HG03354 (cell line): ENCODE data around the gene C6orf52.
A peak's percentile ranks its signal among the peaks of the same experiment; 100 is the strongest.

Source experiments
- ATAC-seq: cut with Tn5 transposase; IDR thresholded peaks from one replicate; pipeline ENCODE4 v1.9.1; 2021; ENCODE audit warnings: mild to moderate bottlenecking; ENCODE audit not compliant: unreplicated experiment, poor library complexity, severe bottlenecking

Gene C6orf52

DNA sequence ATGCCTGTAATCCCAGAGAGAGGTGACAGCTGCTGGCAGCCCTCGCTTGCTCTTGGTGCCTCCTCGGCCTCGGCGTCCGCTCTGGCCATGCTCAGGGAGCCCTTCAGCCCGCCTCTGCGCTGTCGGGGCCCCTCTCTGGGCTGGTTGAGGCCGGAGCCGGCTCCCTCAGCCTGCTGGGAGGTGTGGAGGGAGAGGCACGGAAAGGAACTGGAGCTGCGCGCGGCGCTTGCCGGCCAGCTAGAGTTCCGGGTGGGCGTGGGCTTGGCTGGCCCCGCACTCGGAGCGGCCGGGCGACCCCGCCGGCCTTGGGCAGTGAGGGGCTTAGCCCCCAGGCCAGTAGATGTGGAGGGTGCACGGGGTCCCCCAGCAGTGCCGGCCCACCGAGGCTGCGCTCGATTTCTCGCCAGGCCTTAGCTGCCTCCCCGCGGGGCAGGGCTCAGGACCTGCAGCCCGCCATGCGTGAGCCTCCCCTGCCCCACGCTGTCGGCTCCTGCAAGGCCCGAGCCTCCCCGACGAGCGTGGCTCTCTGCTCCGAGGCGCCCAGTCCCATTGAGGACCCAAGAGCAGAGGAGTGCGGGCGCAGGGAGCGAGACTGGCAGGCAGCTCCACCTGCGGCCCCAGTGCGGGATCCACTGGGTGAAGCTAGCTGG, 34.6 kb downstream of the C6orf52 start:
- no peak for ATAC-seq

DNA sequence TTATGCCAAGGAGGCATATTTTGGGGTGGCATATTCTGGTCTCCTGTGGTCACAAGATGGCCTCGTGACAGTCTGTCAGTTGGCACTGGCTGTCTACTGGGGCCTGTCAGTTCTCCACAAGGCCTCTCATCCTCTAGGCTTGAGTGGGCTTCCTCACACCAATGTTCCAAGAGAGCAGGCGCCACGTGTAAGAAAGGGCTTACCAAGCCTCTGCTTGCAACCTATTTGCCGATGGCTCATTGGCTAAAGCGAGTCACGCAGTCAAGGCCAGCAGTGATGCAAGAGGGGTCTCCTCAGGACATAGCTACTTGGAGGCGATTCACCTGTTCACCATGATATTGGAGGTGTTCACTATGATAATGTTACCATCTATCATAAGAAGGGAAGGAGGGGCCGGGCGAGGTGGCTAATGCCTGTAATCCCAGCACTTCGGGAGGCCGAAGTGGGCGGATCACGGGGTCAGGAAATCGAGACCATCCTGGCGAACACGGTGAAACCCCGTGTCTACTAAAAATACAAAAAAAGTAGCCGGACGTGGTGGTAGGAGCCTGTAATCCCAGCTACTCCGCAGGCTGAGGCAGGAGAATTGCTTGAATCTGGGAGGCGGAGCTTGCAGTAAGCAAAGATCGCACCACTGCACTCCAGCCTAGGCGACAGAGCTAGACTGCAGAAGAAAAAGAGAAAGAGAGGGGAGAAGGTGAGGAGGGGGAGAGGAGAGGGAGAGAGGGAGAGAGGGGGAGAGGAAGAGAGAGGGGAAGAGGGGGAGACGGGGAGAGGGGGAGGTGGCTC, 35.3 kb downstream of the C6orf52 start:
- no peak for ATAC-seq

DNA sequence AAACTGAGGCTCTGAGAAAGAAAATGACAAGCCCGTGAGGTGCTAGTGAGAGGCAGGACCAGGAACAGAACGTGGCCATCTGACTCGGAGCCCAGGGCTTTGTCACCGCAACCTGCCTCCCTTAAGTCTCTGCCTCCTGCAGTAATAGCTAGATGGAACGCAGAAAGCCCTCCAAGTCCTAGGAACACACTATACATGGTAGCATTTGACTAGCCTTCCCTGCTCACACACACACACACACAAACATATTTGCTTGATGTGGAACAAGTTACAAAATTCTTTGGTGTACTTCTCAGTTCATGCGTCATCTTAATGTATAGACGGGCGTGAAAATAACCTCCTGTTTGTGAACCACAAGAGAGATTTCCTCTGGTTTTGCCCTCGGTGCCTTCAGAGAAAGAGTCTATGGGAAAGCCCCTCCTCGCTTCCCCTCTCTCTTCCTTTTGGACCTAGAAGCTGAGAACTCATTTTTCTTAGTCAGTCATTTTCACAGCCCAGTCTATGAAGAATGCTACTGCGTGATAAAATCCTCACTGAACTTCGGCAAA, 38.8 kb downstream of the C6orf52 start:
- no peak for ATAC-seq

DNA sequence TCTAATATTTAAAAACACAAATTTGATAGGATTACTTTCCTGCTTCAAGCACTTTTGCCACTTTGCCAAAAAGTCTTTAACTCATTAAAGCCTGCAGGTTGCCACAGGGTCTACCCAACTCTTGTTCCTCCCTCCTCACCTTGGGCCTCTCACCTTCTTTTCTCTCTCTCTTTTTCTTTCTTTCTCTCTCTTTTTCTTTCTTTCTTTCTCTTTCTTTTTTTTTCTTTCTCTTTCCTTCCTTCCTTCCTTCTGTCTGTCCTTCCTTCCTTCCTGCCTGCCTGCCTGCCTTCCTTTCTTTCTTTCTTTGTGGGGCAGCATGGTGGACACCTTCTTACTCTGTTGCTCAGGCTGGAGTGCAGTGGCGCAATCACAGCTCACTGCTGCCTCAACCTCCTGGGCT, 50.2 kb downstream of the C6orf52 start:
- no peak for ATAC-seq

DNA sequence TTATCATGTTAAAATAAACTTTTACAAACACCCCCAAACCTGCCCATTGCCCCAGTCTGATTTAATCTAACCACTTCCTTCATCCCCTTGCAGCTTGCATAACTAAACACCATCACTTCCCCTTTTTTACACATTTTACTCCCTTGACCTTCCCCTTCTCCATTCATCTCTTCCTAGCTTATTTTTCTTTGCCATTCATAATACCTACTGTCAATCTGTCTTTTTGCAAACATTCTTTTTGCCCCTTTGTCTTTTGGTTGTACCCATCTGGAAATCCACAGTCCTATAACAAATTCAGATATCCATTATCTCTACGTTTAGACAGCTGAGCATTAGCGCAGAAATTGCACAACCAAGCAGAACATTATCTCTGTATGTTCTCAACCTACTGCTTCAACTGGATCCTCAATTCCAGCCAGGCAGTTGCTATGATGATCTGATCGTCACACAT, 51.2 kb downstream of the C6orf52 start:
- ATAC-seq: peak; percentile 92

DNA sequence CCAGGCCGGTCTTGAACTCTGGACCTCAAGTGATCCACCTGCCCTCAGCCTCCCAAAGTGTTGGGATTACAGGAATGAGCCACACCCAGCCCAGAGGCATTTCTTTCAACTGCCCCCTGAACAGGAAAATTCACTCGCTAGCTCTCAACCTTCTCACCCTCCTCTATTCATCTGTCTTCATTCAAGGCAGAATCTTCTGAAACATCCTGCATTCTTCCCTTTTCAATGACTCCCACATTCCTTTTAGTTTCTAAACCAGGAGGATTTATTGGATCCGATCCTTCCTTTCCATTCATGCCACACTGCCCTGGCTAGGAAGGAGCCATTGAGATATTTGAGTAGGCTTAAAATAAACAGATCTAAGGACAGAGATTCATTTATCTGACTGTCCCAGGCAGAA, 52.9 kb downstream of the C6orf52 start:
- no peak for ATAC-seq

DNA sequence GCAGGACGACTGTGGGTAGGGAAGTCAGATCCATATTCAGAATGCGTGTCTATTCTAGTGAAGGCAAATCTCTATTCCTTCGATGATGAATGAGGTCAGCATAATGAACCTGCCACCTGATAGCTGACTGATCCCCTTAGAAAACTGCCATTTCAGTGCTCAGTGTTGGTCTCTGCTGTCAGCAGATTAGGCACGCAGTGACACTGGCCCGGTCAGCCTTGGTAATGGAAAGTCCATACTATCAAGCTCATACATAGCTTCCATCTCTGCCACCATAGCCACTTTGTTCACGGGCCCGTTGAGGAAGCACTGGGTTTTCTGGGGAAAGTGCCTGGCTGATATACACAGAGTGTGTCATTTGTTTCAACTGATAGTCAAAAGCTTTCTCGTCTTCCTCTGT, 54.0 kb downstream of the C6orf52 start:
- ATAC-seq: no peak

DNA sequence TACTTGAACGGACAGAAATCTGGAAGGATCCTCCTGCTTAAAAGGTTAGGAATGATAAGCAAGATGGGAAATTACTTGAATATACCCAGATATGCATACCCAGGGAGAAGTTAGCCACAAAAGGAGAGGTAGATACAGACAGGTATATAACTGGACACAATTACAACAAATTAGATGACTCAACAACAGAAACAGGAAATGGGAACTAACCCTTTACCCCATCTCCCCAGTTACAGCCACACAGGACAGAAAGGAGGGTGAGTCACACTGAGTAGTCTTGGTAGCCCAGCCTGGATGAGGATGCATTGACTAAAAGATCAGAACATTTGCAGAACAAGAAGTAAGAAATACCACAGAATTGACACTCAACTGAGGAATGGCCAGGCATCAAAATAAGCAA, 61.2 kb downstream of the C6orf52 start:
- peak; percentile 98 for ATAC-seq

DNA sequence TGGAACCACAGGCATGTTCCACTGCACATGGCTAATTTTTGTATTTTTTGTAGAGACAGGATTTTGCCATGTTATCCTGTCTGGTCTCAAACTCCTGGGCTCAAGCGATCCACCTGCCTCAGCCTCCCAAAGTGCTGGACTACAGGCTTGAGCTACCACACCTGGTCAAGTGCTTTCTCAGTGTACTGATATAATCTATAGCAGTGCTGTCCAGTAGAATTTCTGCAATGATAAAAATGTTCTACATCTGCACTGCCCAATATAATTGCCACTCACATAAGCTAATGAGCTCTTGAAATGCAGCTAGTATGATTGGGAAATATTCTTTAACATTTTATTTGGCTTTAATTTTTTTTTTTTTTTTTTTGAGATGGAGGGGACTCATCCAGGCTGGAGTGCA, 64.2 kb downstream of the C6orf52 start:
- ATAC-seq: no peak

DNA sequence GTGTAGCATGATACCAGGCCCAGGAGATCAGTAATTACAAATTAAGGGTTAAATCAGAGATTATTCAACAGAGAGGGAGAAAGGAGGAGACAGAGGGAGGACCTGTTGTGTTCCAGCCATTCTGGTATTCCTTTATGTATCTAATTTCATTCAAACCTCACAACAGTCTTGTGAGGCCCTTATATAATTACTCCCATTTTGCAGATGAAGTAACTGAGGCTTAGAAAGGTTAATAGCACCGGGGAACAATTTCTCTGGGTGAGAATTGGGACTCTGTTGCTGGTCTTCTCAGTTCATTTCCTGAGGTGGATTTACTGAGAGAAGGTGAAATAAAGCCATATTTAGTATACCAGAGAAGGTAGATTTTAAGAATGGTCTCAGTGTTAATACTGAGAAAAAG, 66.6 kb downstream of the C6orf52 start:
- ATAC-seq: no peak

DNA sequence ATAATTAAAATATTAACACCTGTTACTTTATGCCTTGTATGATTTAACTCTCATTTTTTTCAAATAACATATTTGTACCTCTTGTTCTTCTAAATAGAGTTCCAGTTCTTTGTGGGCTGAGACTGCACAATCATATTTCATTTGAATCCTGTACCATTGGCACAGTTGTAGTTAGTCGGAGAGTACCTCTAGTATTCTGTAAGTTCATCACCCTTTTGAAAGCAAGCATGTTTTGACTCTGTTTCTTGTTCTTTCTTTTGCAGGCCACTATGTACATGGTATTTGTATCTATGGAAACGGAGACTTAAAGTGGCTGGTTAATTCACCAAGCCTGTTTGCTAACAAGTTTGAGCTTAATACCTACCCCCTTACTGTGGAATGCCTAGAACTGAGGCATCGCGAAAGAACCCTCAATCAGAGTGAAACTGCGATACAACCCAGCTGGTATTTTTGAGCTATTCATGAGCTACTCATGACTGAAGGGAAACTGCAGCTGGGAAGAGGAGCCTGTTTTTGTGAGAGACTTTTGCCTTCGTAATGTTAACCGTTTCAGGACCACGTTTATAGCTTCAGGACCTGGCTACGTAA, 68.2 kb downstream of the C6orf52 start:
- ATAC-seq: no peak

DNA sequence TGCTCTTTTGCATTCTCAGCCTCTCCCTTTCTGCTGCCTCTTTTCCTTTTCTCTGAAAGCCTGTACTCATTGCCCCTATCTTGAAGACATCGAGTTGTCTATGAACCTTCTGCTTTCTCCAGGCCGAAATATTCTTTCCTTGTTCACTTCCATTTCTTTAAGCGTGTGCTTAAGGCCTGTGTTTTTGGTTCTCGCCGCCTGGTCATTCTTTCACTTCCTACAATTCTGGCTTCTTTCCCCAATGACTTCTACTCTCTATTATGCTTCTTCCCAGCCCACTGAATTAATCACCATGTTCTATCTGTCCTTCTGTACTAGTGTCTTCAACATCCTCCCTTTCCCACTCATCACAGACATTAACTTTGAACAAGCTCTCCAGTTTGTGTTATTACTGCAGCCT, 69.6 kb downstream of the C6orf52 start:
- ATAC-seq: no peak

DNA sequence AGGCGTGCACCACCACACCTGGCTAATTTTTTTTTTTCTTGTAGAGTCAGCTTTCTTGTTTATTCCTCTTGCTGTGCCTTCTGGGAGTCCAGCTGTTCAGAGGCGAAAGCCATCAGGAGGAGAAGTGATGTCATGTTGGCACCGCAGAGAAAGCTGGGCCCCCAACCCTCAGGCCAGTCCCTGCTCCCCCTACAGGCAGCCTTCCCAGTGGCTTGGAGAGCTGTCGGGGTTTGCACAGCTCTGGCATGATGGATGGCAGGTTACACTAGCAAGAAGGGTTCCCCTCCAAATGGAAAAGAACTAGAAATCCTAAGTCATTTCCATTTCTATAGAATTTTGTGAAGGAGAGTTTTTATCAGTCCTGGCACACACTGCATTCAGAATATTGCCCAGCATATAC, 72.6 kb downstream of the C6orf52 start:
- no peak for ATAC-seq
